ENCODE measurements around the gene CDK2. TPM values are rescaled to one million over a fixed set of nuclear protein-coding genes. Genes with fewer than 3 reads are reported as not detected.

CDK2 gene
- polyA plus RNA-seq, 1 donor from 2014 or later = 2.6 TPM

DNA sequence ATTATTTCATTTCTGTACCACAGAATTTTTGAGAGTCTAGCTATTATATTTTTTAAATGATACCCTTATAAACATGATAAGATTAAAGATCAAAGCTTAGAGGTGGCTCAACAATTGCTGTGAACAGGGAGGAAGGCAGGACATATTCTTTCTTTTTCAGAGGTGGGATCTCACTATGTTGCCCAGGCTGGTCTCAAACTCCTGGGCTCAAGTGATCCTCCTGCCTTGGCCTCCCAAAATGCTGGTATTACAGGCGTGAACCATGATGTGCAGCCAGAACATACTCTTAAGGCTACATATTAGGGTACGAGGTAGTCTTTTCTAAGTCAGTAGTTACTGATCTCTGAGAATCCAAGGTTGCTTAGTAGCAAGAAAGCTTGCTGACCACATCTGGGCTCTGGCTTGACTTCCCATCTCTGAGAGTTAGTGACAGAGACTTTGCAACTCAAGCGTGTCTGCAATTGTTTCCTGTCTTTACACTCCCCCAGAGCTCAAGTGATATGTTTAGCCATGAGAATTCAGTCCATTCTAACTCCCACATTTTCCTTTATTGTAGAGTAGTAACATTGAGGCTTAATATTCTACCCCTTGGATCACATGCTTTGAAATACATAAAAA is 15.8 kb downstream of the CDK2 start:
- Histone ChIP-seq H3K79me2 (replicated peaks; ENCODE audit: insufficient read depth, low read length) (peaks cover 20% of the 10 kb centered on the region), H3K27me3 (ENCODE audit: insufficient read depth, low read depth, low read length) (no peaks in the 10 kb centered on the region), H3K9me2 (ENCODE audit: insufficient read depth, low read length) (no peaks in the 10 kb centered on the region), H3K27ac (ENCODE audit: low read length) (no peak overlapping the region), H2AFZ (ENCODE audit: low read depth, low read length) (no peak overlapping the region), H3K4me2 (ENCODE audit: low read length) (no peak overlapping the region), H3K9me3 (ENCODE audit: low read length) (no peaks in the 10 kb centered on the region), H3K9ac (ENCODE audit: low read length) (no peak overlapping the region), H3F3A (ENCODE audit: insufficient read depth, low read length, poor library complexity, severe bottlenecking) (no peaks in the 10 kb centered on the region), H3K4me3 (ENCODE audit: low read length) (no peak overlapping the region), H3K36me3 (ENCODE audit: insufficient read depth, low read length) (no peaks in the 10 kb centered on the region), H4K20me1 (ENCODE audit: insufficient read depth) (no peaks in the 10 kb centered on the region)
- TF ChIP-seq, protein P1, sequence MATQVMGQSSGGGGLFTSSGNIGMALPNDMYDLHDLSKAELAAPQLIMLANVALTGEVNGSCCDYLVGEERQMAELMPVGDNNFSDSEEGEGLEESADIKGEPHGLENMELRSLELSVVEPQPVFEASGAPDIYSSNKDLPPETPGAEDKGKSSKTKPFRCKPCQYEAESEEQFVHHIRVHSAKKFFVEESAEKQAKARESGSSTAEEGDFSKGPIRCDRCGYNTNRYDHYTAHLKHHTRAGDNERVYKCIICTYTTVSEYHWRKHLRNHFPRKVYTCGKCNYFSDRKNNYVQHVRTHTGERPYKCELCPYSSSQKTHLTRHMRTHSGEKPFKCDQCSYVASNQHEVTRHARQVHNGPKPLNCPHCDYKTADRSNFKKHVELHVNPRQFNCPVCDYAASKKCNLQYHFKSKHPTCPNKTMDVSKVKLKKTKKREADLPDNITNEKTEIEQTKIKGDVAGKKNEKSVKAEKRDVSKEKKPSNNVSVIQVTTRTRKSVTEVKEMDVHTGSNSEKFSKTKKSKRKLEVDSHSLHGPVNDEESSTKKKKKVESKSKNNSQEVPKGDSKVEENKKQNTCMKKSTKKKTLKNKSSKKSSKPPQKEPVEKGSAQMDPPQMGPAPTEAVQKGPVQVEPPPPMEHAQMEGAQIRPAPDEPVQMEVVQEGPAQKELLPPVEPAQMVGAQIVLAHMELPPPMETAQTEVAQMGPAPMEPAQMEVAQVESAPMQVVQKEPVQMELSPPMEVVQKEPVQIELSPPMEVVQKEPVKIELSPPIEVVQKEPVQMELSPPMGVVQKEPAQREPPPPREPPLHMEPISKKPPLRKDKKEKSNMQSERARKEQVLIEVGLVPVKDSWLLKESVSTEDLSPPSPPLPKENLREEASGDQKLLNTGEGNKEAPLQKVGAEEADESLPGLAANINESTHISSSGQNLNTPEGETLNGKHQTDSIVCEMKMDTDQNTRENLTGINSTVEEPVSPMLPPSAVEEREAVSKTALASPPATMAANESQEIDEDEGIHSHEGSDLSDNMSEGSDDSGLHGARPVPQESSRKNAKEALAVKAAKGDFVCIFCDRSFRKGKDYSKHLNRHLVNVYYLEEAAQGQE (IDR thresholded peaks at IDR 0.05; ENCODE audit: borderline replicate concordance) = no peak
- no peak for TF ChIP-seq MXI1 (conservative IDR thresholded peaks at IDR 0.05; ENCODE audit: poor library complexity, severe bottlenecking)
- no peak for TF ChIP-seq POLR2AphosphoS5 (IDR thresholded peaks at IDR 0.05)
- no peak for TF ChIP-seq TAF1 (IDR thresholded peaks at IDR 0.05; ENCODE audit: low read depth)
- TF ChIP-seq EP300 (conservative IDR thresholded peaks at IDR 0.05; ENCODE audit: poor library complexity, severe bottlenecking) = no peak
- no peak for TF ChIP-seq EZH2 (IDR thresholded peaks at IDR 0.05; ENCODE audit: borderline replicate concordance, insufficient read depth, low read length, poor library complexity, severe bottlenecking)
- no peak for TF ChIP-seq RAD21 (conservative IDR thresholded peaks at IDR 0.05)
- no peak for TF ChIP-seq SMC3 (conservative IDR thresholded peaks at IDR 0.05; ENCODE audit: poor library complexity)
- TF ChIP-seq, protein P2, sequence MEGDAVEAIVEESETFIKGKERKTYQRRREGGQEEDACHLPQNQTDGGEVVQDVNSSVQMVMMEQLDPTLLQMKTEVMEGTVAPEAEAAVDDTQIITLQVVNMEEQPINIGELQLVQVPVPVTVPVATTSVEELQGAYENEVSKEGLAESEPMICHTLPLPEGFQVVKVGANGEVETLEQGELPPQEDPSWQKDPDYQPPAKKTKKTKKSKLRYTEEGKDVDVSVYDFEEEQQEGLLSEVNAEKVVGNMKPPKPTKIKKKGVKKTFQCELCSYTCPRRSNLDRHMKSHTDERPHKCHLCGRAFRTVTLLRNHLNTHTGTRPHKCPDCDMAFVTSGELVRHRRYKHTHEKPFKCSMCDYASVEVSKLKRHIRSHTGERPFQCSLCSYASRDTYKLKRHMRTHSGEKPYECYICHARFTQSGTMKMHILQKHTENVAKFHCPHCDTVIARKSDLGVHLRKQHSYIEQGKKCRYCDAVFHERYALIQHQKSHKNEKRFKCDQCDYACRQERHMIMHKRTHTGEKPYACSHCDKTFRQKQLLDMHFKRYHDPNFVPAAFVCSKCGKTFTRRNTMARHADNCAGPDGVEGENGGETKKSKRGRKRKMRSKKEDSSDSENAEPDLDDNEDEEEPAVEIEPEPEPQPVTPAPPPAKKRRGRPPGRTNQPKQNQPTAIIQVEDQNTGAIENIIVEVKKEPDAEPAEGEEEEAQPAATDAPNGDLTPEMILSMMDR (IDR thresholded peaks at IDR 0.05; ENCODE audit: poor library complexity, severe bottlenecking) = no peak

DNA sequence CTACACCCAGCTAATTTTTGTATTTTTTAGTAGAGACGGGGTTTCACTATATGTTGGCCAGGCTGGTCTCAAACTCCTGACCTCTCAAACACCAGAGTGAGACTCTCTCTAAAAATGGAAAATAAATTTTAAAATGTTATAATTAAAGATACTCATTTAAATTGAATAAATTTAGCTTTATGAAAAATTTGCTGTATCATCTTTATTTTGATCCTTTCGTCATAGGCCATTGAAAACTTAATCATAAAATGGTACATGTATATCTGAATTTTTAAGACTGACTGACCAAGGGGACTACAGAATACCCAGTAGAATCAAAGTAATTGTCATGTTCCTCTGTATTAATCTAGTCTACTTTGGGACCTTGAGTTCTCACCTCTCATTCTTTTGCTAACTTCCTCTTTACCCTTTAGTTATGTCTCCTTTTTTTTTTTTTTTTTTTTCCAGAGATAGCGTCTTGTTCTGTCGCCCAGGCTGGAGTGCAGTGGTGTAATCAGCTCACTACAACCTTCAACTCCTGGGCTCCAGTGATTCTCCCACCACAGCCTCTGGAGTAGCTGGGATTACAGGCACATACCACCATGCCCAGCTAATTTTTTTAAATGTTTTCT is 16.7 kb downstream of the CDK2 start:
- Histone ChIP-seq H2AFZ (ENCODE audit: low read depth, low read length) (no peak overlapping the region), H3K27ac (ENCODE audit: low read length) (no peak overlapping the region), H3K4me3 (ENCODE audit: low read length) (no peak overlapping the region), H3K9me3 (ENCODE audit: low read length) (no peaks in the 10 kb centered on the region), H3K36me3 (ENCODE audit: insufficient read depth, low read length) (no peaks in the 10 kb centered on the region), H3K79me2 (replicated peaks; ENCODE audit: insufficient read depth, low read length) (peaks cover 14% of the 10 kb centered on the region), H3K27me3 (ENCODE audit: insufficient read depth, low read depth, low read length) (no peaks in the 10 kb centered on the region), H4K20me1 (ENCODE audit: insufficient read depth) (no peaks in the 10 kb centered on the region), H3K9ac (ENCODE audit: low read length) (no peak overlapping the region), H3K4me2 (ENCODE audit: low read length) (no peak overlapping the region), H3F3A (ENCODE audit: insufficient read depth, low read length, poor library complexity, severe bottlenecking) (no peaks in the 10 kb centered on the region), H3K9me2 (ENCODE audit: insufficient read depth, low read length) (no peaks in the 10 kb centered on the region)
- TF ChIP-seq, protein P2 (IDR thresholded peaks at IDR 0.05; ENCODE audit: poor library complexity, severe bottlenecking) = no peak
- TF ChIP-seq EZH2 (IDR thresholded peaks at IDR 0.05; ENCODE audit: borderline replicate concordance, insufficient read depth, low read length, poor library complexity, severe bottlenecking) = no peak
- TF ChIP-seq TAF1 (IDR thresholded peaks at IDR 0.05; ENCODE audit: low read depth) = no peak
- TF ChIP-seq POLR2AphosphoS5 (IDR thresholded peaks at IDR 0.05) = no peak
- TF ChIP-seq SMC3 (conservative IDR thresholded peaks at IDR 0.05; ENCODE audit: poor library complexity) = no peak

Data from neural cell (in vitro differentiated cells).